GM12801 (cell line): ENCODE data around the gene CEP97.

Experiments
- CTCF ChIP-seq: IDR thresholded peaks from one replicate; pipeline ENCODE4 v1.5.1; 2011; ENCODE audit warnings: control low read depth; ENCODE audit not compliant: insufficient read length; ENCODE audit errors: extremely low read depth

Gene CEP97

DNA sequence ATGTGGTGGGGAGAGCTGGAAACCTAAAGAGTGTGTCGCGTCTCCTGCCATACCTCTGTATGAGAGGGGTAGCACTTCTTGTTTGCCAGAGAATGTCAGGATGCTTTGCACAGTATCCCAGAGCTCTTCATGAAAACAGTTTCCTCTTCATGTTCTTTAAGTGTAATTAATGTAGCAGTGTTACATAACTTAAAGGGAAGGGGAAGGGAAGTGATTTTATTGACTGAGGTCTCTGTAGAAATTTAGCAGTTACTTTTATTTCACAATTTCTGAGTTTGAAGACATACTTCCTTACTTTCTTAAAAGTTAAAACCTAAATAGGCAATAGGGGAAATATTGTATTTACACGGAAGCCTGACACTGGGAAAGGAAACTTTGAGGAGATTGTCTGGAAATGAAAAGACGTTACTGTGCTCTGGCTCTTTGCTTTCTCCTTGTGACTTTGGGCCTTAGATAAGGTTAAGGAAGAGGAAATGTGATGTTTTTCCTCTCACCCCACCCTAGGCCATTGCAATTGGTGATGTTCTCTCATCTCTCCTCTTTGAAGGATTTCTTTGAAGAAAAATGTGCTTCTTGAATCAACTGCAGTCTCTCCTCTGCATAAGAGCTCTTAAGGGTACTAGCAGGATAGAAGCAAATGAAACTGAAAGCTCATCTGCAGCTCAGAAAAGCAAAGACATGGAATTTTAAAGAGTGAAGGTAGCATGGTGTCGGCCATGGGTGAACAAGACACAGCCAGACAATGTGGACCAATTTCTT lies 60.6 kb downstream of the CEP97 start:
- TF ChIP-seq CTCF, result no peak

DNA sequence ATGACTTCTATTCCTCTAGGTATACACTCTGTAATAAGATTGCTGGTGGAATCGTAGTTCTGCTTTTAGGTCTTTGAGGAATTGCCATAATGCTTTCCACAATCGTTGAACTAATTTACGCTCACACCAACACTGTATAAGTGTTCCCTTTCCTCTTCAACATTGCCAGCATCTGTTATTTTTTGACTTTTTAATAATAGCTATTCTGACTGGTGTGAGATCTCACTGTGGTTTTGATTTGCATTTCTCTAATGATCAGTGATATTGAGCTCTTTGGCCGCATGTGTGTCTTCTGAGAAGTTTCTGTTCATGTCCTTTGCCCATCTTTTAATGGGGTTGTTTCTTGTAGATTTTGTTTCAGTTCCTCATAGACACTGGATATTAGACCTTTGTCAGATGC lies 67.4 kb downstream of the CEP97 start:
- TF ChIP-seq CTCF, result no peak

DNA sequence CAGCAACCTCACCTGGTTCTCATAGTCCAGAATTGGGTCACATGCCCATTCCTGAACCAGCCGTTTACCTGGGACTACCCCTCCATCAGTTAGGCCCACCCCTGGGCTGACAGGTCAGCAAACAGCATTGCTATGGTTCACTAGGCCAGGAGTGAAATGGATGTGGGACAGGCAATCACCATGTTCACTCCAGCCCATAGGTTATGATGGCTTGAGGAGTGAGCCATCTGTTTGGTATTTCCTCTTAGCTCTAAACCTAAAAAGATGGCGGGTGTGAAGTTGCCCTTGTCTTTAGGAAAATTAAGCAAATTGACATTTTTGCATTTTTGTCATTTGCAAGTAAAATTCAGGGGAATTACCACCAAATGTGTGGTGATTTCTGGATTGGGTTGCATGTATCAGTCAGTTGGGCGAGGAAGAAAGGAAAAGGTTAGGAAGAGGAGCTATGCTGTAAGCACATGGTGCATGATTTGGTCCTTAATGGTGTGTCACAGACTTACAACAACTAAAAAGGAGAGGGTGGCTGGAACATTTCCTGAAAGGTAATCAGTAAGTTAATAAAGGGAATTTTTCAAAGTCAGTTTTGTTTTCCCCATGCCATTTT lies 71.8 kb downstream of the CEP97 start:
- no peak for TF ChIP-seq CTCF

- no peak for TF ChIP-seq CTCF
These were observed 76.8 kb downstream of the CEP97 start for GRCh38 chr3:101801174-101801573.

- no peak for TF ChIP-seq CTCF
These were observed 77.8 kb downstream of the CEP97 start for GRCh38 chr3:101802179-101802578.

DNA sequence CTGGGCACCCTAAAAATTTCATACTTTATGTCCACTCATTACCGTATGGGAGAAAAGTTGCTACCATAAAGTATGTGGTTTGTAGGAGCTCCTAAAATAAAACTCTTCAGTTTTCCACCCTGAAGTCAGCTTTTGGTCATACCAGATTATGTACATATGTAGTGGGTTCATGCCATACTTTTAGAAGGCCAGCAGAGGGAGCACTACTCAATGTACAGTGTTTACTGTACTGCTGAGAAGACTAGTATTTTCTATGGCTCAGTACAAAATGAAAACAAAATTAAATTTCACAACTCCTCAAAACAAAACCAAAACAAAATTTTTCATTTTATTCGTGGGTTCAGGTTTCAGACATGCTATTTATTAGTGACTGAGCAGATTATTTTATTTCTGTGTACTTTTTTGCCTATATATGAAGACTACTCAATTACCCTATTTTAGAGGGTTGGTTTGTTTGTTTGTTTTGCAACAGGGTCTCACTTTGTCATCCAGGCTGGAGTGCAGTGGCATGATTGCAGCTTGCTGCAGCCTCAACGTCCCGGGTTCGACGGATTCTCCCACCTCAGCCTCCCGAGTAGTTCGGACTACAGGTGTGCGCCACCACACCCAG lies 78.9 kb downstream of the CEP97 start:
- TF ChIP-seq CTCF, result peak; percentile 65

- no peak for TF ChIP-seq CTCF
These were observed 79.5 kb downstream of the CEP97 start for GRCh38 chr3:101803939-101804338.
